Kidney epithelial cell (primary cell): ENCODE measurements around the gene TRAF2. TPM values are rescaled to one million over a fixed set of nuclear protein-coding genes. Genes with fewer than 3 reads are reported as not detected.

Experiments used
- DNase-seq: peaks from one replicate; pipeline ENCODE4 v3.0.0-alpha.2; 2010; ENCODE audit warnings: low read depth
- H3K27me3 ChIP-seq: 2 replicates; pipeline ENCODE4 v1.6.0; 2011; ENCODE audit warnings: low read length; ENCODE audit not compliant: control insufficient read depth, insufficient read depth
- H3K36me3 ChIP-seq: 2 replicates; pipeline ENCODE4 v1.5.1; 2011; ENCODE audit warnings: low read length; ENCODE audit not compliant: control insufficient read depth, insufficient read depth
- H3K4me3 ChIP-seq: 2 replicates; pipeline ENCODE4 v1.5.1; 2011; ENCODE audit warnings: low read depth, mild to moderate bottlenecking, control low read depth, low read length
- CTCF ChIP-seq: IDR thresholded peaks from 2 replicates; pipeline ENCODE4 v1.5.1; 2011; ENCODE audit warnings: mild to moderate bottlenecking, moderate library complexity, low read length, control low read depth, inconsistent platforms; ENCODE audit not compliant: insufficient read depth, poor library complexity, severe bottlenecking
- total RNA-seq: library from RNA; depleted of rRNA; stranded (reverse); fragments of >200 nt; gene quantifications from 2 replicates; pipeline ENCODE4 v1.2.3, GENCODE V29; 2015

Gene TRAF2
- total RNA-seq, 1 donor from 2014 or later, result 17.5 TPM

DNA sequence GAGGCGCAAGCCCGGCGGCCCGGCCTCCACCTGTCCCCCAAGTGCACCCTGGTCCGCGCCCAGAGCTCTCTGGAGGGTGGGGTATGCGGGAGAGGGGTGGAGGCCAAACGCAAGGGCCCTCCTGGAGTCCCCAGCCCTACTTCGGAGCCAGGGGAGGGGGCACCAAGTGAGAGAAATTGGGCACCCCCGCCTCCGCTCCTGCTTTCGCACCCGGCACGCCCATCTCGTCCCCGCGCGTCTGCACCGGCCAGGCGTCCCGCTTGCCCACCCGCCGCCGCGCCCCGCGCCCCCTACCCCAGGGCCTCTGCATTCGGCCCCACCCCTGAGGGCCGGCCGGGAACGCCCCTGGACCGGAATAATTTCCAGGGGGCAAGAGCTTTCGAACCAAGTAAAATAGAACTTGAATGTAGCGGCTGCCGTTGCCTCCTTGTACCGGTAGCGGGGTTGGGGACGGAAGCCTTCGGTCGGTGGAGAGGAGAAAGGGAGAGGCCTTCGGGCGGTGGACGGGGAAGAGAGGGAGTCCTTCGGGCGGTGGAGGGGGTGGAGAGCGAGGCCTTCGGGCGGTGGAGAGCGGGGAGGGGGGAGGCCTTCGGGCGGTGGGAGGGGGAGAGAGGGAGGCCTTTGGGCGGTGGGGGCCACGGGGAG, 37.8 kb upstream of the TRAF2 start:
- H3K36me3 ChIP-seq, result peaks cover 2% of the 10 kb centered on the region
- no peak for DNase-seq

GRCh38 chr9:136849038-136849959, 37.0 kb upstream of the TRAF2 start, which contains the start of gene PHPT1:
Gene PHPT1, plus strand, starts transcription at chr9:136849409. Its CDS starts 22 bp downstream, at chr9:136849431.
- Histone ChIP-seq H3K27me3 (peaks cover 28% of the 10 kb centered on the region), H3K4me3 (peak within 1 kb of the TSS; percentile 55), H3K36me3 (peaks cover 2% of the 10 kb centered on the region)
- peak; percentile 98 for DNase-seq
- TF ChIP-seq CTCF, result no peak

More for the DNA sequence above, 37.8 kb upstream of the TRAF2 start:
- Histone ChIP-seq H3K4me3 (peak overlapping the region; percentile 55), H3K27me3 (peaks cover 36% of the 10 kb centered on the region)
- no peak for TF ChIP-seq CTCF

DNA sequence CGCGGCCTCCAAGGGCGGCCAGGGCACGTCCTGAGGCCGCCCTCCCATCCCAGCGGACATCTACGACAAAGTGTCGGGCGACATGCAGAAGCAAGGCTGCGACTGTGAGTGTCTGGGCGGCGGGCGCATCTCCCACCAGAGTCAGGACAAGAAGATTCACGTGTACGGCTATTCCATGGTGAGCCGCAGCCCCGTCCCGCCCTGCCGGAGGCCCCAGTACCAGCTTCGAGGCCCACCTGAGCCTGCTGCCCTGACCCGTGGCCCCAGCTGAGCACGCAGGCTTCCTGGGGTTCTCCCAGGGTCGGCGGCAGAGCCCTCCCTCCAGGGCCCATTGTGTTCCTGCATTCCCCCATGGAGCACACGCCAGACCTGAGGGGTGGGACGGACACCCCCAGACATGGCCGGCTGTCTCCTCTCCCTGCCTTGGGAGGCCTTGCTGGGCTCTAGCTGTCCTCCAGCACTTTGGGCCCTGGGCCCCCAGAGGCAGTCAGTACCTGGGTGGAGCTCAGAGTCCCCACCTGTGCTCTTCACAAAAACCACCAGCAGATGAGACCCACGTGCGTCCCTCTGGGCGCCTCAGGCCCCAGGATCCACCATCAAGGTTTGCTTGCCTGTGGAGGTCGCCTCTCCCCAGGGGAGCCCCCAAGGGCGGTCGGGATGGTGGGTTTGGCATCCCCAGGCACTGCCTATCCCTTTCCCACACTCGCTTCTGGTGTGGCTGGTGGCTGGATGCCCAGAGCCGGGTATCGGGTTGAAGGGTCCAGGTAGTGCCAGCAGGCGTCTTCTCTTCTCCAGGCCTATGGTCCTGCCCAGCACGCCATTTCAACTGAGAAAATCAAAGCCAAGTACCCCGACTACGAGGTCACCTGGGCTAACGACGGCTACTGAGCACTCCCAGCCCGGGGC, 36.1 kb upstream of the TRAF2 start:
- no peak for DNase-seq
- peak overlapping the region; percentile 55 for H3K4me3 ChIP-seq
- H3K36me3 ChIP-seq, result peaks cover 2% of the 10 kb centered on the region
- H3K27me3 ChIP-seq, result peaks cover 23% of the 10 kb centered on the region
- TF ChIP-seq CTCF, result no peak

GRCh38 chr9:136850866-136851775, 35.2 kb upstream of the TRAF2 start:
- DNase-seq, result no peak
- peaks cover 15% of the 10 kb centered on the region for H3K27me3 ChIP-seq
- no peak overlapping the region for H3K4me3 ChIP-seq
- TF ChIP-seq CTCF, result no peak
- peaks cover 2% of the 10 kb centered on the region for H3K36me3 ChIP-seq

DNA sequence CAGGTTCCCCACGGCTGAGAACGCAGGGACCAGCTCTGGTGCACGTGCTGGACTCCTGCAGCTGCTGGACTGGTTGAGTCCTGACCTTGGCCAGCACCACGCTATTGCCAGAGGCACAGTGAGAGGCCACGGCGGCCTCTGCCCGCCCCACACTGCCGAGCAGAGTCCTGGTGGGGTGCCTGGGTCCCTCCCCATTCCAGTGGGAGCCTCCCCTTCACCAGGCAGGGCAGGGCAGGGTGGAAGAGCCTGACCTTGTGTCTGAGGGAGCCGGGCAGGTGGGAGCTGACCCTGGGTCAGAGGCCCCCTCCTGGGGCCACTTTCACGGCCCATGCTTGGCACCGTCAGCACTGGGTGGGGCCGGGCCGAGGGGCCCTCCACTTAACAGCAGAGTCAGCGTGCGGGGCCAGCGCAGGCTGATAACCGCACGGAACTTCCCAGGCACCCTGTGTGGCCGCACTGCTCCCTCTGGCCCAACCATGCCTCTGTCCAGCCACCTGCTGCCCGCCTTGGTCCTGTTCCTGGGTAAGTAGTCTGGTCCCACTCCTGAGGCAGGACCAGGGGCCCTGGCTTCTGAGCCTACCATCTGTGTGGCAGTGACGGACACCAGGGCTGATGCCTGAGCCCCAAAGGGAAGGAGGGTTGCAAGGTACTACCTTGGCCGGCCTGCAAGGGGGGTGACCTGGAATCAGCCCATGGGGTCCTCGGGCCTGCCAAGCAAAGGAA, 34.2 kb upstream of the TRAF2 start, which contains the start of gene MAMDC4:
TSS of gene MAMDC4 (plus strand) at position 406 of the 723 bp plus-strand sequence. CDS start at position 477, 71 bp downstream.
- no peak for TF ChIP-seq CTCF
- Histone ChIP-seq H3K36me3 (peaks cover 2% of the 10 kb centered on the region), H3K4me3 (no peak within 1 kb of the TSS), H3K27me3 (peaks cover 7% of the 10 kb centered on the region)
- DNase-seq, result no peak
